ENCODE measurements around the gene KRTAP10-1. TPM values are rescaled to one million over a fixed set of nuclear protein-coding genes. Genes with fewer than 3 reads are reported as not detected.

The KRTAP10-1 gene
- total and polyA plus RNA-seq, 9 of the 15 experiments (the other 6 are each of a cell fraction or from before 2014, with no cell fraction given), result not detected

DNA sequence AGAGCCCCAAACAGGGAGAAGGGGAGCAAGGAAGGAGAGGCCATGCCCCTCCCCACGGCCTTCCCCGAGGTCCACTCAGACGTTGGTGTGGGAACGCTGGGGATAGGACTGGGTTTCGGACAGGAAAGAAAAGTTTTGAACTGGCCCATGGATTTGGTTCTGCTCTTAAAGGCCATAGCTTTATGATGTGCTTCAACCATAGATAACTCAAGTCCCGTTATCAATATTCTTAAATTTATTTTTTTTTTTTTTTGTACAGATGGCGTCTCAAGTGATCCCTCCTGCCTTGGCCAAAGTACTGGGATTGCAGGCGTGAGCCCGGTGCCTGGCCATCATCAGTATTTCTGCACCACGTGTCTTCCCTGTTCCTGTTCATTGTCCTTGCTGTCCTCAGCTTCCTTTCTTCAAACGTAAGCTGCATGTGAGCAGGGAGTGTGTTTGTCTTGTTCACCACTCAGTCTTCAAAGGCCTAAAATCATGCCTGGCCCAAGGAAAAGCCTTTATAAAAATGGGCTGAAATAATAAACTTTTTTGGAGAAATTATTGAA, 820 bp upstream of the KRTAP10-1 start:
- intact Hi-C loops (cut with micrococcal nuclease) (no loop called here), in situ Hi-C loops (cut with MboI) (no loop called here)
- ChIA-PET CTCF (ENCODE audit: low intra/inter-chr PET ratio) (no interaction called here), POLR2A (interaction anchor here (0.6 to 0.9 kb wide), 3 partner anchors 9 to 35 kb away, joined by 3 to 4 read pairs (median 3); no protein-coding TSS in a partner anchor)
- H3K27me3 ChIP-seq (ENCODE audit: control insufficient read depth in 2 of 2, insufficient read depth in 2 of 2, low read length in 2 of 2), result peaks cover 5 to 31% of the 10 kb centered on the region in 2 experiments; a peak in 4 of 5 replicates
- no peak overlapping the region for H2AFZ ChIP-seq (ENCODE audit: low read depth, low read length)
- TF ChIP-seq GATAD2A (IDR thresholded peaks at IDR 0.05) (no peak), ZKSCAN1 (IDR thresholded peaks at IDR 0.05; ENCODE audit: low read depth, low read length) (no peak), ZNF324 (CRISPR knock-in tag; IDR thresholded peaks at IDR 0.05) (no peak), COPS2 (conservative IDR thresholded peaks at IDR 0.05) (no peak), ZNF696 (CRISPR knock-in tag; conservative IDR thresholded peaks at IDR 0.05) (no peak), RBFOX2 (IDR thresholded peaks at IDR 0.05; ENCODE audit: low read depth, low read length) (no peak), ZNF184 (CRISPR knock-in tag; IDR thresholded peaks at IDR 0.05) (no peak), ZNF165 (CRISPR knock-in tag; IDR thresholded peaks at IDR 0.05; ENCODE audit: borderline replicate concordance) (no peak), PYGO2 (tag; IDR thresholded peaks at IDR 0.05) (no peak), RBM34 (IDR thresholded peaks at IDR 0.05; ENCODE audit: borderline replicate concordance, insufficient read depth, low read length) (no peak)
- TF ChIP-seq, protein P1, sequence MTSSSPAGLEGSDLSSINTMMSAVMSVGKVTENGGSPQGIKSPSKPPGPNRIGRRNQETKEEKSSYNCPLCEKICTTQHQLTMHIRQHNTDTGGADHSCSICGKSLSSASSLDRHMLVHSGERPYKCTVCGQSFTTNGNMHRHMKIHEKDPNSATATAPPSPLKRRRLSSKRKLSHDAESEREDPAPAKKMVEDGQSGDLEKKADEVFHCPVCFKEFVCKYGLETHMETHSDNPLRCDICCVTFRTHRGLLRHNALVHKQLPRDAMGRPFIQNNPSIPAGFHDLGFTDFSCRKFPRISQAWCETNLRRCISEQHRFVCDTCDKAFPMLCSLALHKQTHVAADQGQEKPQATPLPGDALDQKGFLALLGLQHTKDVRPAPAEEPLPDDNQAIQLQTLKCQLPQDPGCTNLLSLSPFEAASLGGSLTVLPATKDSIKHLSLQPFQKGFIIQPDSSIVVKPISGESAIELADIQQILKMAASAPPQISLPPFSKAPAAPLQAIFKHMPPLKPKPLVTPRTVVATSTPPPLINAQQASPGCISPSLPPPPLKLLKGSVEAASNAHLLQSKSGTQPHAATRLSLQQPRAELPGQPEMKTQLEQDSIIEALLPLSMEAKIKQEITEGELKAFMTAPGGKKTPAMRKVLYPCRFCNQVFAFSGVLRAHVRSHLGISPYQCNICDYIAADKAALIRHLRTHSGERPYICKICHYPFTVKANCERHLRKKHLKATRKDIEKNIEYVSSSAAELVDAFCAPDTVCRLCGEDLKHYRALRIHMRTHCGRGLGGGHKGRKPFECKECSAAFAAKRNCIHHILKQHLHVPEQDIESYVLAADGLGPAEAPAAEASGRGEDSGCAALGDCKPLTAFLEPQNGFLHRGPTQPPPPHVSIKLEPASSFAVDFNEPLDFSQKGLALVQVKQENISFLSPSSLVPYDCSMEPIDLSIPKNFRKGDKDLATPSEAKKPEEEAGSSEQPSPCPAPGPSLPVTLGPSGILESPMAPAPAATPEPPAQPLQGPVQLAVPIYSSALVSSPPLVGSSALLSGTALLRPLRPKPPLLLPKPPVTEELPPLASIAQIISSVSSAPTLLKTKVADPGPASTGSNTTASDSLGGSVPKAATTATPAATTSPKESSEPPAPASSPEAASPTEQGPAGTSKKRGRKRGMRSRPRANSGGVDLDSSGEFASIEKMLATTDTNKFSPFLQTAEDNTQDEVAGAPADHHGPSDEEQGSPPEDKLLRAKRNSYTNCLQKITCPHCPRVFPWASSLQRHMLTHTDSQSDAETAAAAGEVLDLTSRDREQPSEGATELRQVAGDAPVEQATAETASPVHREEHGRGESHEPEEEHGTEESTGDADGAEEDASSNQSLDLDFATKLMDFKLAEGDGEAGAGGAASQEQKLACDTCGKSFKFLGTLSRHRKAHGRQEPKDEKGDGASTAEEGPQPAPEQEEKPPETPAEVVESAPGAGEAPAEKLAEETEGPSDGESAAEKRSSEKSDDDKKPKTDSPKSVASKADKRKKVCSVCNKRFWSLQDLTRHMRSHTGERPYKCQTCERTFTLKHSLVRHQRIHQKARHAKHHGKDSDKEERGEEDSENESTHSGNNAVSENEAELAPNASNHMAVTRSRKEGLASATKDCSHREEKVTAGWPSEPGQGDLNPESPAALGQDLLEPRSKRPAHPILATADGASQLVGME (CRISPR knock-in tag; IDR thresholded peaks at IDR 0.05), result no peak
- TF ChIP-seq, protein P2, sequence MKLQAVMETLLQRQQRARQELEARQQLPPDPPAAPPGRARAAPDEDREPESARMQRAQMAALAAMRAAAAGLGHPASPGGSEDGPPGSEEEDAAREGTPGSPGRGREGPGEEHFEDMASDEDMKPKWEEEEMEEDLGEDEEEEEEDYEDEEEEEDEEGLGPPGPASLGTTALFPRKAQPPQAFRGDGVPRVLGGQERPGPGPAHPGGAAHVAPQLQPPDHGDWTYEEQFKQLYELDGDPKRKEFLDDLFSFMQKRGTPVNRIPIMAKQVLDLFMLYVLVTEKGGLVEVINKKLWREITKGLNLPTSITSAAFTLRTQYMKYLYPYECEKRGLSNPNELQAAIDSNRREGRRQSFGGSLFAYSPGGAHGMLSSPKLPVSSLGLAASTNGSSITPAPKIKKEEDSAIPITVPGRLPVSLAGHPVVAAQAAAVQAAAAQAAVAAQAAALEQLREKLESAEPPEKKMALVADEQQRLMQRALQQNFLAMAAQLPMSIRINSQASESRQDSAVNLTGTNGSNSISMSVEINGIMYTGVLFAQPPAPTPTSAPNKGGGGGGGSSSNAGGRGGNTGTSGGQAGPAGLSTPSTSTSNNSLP (IDR thresholded peaks at IDR 0.05; ENCODE audit: borderline replicate concordance, low read depth, low read length), result no peak
- TF ChIP-seq, protein P3, sequence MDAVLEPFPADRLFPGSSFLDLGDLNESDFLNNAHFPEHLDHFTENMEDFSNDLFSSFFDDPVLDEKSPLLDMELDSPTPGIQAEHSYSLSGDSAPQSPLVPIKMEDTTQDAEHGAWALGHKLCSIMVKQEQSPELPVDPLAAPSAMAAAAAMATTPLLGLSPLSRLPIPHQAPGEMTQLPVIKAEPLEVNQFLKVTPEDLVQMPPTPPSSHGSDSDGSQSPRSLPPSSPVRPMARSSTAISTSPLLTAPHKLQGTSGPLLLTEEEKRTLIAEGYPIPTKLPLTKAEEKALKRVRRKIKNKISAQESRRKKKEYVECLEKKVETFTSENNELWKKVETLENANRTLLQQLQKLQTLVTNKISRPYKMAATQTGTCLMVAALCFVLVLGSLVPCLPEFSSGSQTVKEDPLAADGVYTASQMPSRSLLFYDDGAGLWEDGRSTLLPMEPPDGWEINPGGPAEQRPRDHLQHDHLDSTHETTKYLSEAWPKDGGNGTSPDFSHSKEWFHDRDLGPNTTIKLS (IDR thresholded peaks at IDR 0.05; ENCODE audit: borderline replicate concordance, low read depth), result no peak
- FAIRE-seq (no peak), DNase-seq (ENCODE audit: extremely low read depth in 1 of 4, low spot score in 3 of 4) (no peak), ATAC-seq (no peak)
- H3K4me3 ChIP-seq, result no peak overlapping the region
- H3K9ac ChIP-seq (ENCODE audit: insufficient read depth in 1 of 2, low read depth in 2 of 2, low read length in 2 of 2), result no peak overlapping the region
- H3K27ac ChIP-seq (ENCODE audit: extremely low read depth, low read depth, low read length), result no peak overlapping the region
- no peaks in the 10 kb centered on the region for H3K36me3 ChIP-seq (ENCODE audit: control insufficient read depth, insufficient read depth, low read length)
- H4K20me1 ChIP-seq (replicated peaks; ENCODE audit: control insufficient read depth, insufficient read depth, low read length), result no peaks in the 10 kb centered on the region
- WGBS (ENCODE audit: insufficient coverage, low coverage, missing lambda C conversion rate), result 3% methylated on average over 11 of the region's 11 CpGs
- H3K9me1 ChIP-seq (ENCODE audit: control insufficient read depth, insufficient read depth, low read length), result no peaks in the 10 kb centered on the region
- no peaks in the 10 kb centered on the region for H3K9me3 ChIP-seq (replicated peaks; ENCODE audit: control insufficient read depth, insufficient read depth, low read depth, low read length)
- H3K4me2 ChIP-seq (ENCODE audit: insufficient read depth, low read length), result no peak overlapping the region
- BruUV-seq (replicated peaks), result no TSS peak
- peaks cover 0 to 5% of the 10 kb centered on the region in 2 experiments; a peak in 2 of 5 replicates for H3K4me1 ChIP-seq (replicated peaks in 1 of 2; ENCODE audit: control insufficient read depth in 2 of 2, insufficient read depth in 2 of 2, low read length in 2 of 2)
- H3K79me2 ChIP-seq (ENCODE audit: control insufficient read depth, insufficient read depth, low read length), result no peaks in the 10 kb centered on the region

Measured in K562 (cell line).